GM23338 (cell line): Measurements from ENCODE around the gene LCN12. TPM values are rescaled to one million over a fixed set of nuclear protein-coding genes. Genes with fewer than 3 reads are reported as not detected.

ENCODE experiments used
- ATAC-seq: fragments of 200-7000 bp; cut with Tn5 transposase; 3 replicates; pipeline ENCODE4 v1.9.1; 2020
- DNase-seq: peaks from one replicate; pipeline ENCODE4 v3.0.0-alpha.2; 2015; ENCODE audit warnings: low spot score
- H2AFZ ChIP-seq: fragments of 200-600 bp; sonication (generic); 2 replicates; pipeline ENCODE4 v1.8.0; 2016; ENCODE audit warnings: antibody characterized with exemption, mild to moderate bottlenecking, moderate library complexity
- H3F3A ChIP-seq: fragments of 200-600 bp; sonication (generic); replicated peaks from 2 replicates; pipeline ENCODE4 v1.8.0; 2017; ENCODE audit warnings: antibody characterized with exemption, mixed run types, low read depth
- H3K27ac ChIP-seq: fragments of 200-600 bp; sonication (generic); 2 replicates; pipeline ENCODE4 v1.6.1; 2016; ENCODE audit warnings: low read depth
- H3K27me3 ChIP-seq: fragments of 200-600 bp; sonication (generic); 2 replicates; pipeline ENCODE4 v1.8.0; 2016; ENCODE audit warnings: mild to moderate bottlenecking, mixed run types, moderate library complexity; ENCODE audit not compliant: insufficient read depth
- H3K36me3 ChIP-seq: fragments of 200-600 bp; sonication (generic); 2 replicates; pipeline ENCODE4 v1.8.0; 2016; ENCODE audit warnings: mild to moderate bottlenecking; ENCODE audit not compliant: insufficient read depth
- H3K4me1 ChIP-seq: fragments of 200-600 bp; sonication (generic); 2 replicates; pipeline ENCODE4 v1.8.0; 2016; ENCODE audit warnings: mild to moderate bottlenecking, moderate library complexity; ENCODE audit not compliant: insufficient read depth
- H3K4me2 ChIP-seq: fragments of 200-600 bp; sonication (generic); 2 replicates; pipeline ENCODE4 v1.7.1; 2017; ENCODE audit warnings: mixed run types
- H3K4me3 ChIP-seq: fragments of 200-600 bp; sonication (generic); 2 replicates; pipeline ENCODE4 v1.6.1; 2016; ENCODE audit warnings: mixed run types
- H3K79me2 ChIP-seq: fragments of 200-600 bp; sonication (generic); replicated peaks from 2 replicates; pipeline ENCODE4 v1.8.0; 2017; ENCODE audit warnings: mild to moderate bottlenecking; ENCODE audit not compliant: insufficient read depth
- H3K9me2 ChIP-seq: fragments of 200-600 bp; sonication (generic); 2 replicates; pipeline ENCODE4 v1.8.0; 2017; ENCODE audit not compliant: insufficient read depth
- H4K20me1 ChIP-seq: fragments of 200-600 bp; sonication (generic); replicated peaks from 2 replicates; pipeline ENCODE4 v1.8.0; 2017; ENCODE audit warnings: mild to moderate bottlenecking; ENCODE audit not compliant: insufficient read depth
- H3K27ac Mint-ChIP-seq: 2 replicates; pipeline ENCODE4 v1.8.0; 2020; ENCODE audit warnings: inconsistent platforms, mild to moderate bottlenecking, moderate library complexity, mixed read lengths
- H3K27me3 Mint-ChIP-seq: 3 replicates; pipeline ENCODE4 v1.8.0; 2022; ENCODE audit warnings: low read depth, mild to moderate bottlenecking, moderate library complexity, mixed read lengths, inconsistent platforms; ENCODE audit not compliant: insufficient read depth, poor library complexity
- H3K36me3 Mint-ChIP-seq: 3 replicates; pipeline ENCODE4 v1.8.0; 2021; ENCODE audit warnings: low read depth, mild to moderate bottlenecking, inconsistent platforms, moderate library complexity, mixed read lengths
- H3K4me1 Mint-ChIP-seq: 3 replicates; pipeline ENCODE4 v1.8.0; 2020; ENCODE audit warnings: mild to moderate bottlenecking, inconsistent platforms, mixed read lengths
- H3K4me3 Mint-ChIP-seq: 3 replicates; pipeline ENCODE4 v1.8.0; 2021; ENCODE audit warnings: moderate library complexity, mild to moderate bottlenecking, inconsistent platforms, mixed read lengths
- H3K9me3 Mint-ChIP-seq: 3 replicates; pipeline ENCODE4 v1.8.0; 2020; ENCODE audit warnings: moderate library complexity, mild to moderate bottlenecking, inconsistent platforms, mixed read lengths
- CREB1 ChIP-seq: fragments of 250-450 bp; sonication (Bioruptor Pico); IDR thresholded peaks from 2 replicates; pipeline ENCODE4 v1.5.0; 2020; ENCODE audit warnings: low read depth, mild to moderate bottlenecking, moderate library complexity
- CTCF ChIP-seq, 2 experiments: fragments of 200-600 bp in 1 of 2; sonication (generic) in 1 of 2; conservative IDR thresholded peaks; 2 replicates each; pipeline versions ENCODE4 v1.5.1 to v1.6.1; 2016 to 2017; ENCODE audit warnings: antibody characterized with exemption in 2 of 2, low read depth in 2 of 2, mild to moderate bottlenecking in 2 of 2, moderate library complexity in 1 of 2
- ETS1 ChIP-seq: IDR thresholded peaks from 2 replicates; pipeline ENCODE4 v1.6.1; 2016; ENCODE audit warnings: antibody characterized with exemption
- EZH2 ChIP-seq: fragments of 200-600 bp; sonication (generic); IDR thresholded peaks from one replicate; pipeline ENCODE4 v1.8.0; 2017; ENCODE audit warnings: antibody characterized with exemption, mild to moderate bottlenecking, low read depth; ENCODE audit not compliant: unreplicated experiment
- EZH2phosphoT487 ChIP-seq: fragments of 200-600 bp; sonication (generic); IDR thresholded peaks from one replicate; pipeline ENCODE4 v1.8.1; 2018; ENCODE audit warnings: antibody characterized with exemption; ENCODE audit not compliant: unreplicated experiment
- JUNB ChIP-seq: IDR thresholded peaks from one replicate; pipeline ENCODE4 v1.6.1; 2016; ENCODE audit warnings: antibody characterized with exemption; ENCODE audit not compliant: unreplicated experiment
- NANOG ChIP-seq: IDR thresholded peaks from 2 replicates; pipeline ENCODE4 v1.6.1; 2016; ENCODE audit warnings: antibody characterized with exemption, borderline replicate concordance
- POLR2AphosphoS5 ChIP-seq: IDR thresholded peaks from 2 replicates; pipeline ENCODE4 v1.6.1; 2016; ENCODE audit warnings: antibody characterized with exemption, low read depth
- REST ChIP-seq: IDR thresholded peaks from one replicate; pipeline ENCODE4 v1.6.1; 2018; ENCODE audit warnings: antibody characterized with exemption; ENCODE audit not compliant: unreplicated experiment
- STAT1 ChIP-seq: IDR thresholded peaks from one replicate; pipeline ENCODE4 v1.6.1; 2016; ENCODE audit warnings: antibody characterized with exemption; ENCODE audit not compliant: unreplicated experiment
- ZNF114 ChIP-seq: fragments of 250-450 bp; sonication (Bioruptor Pico); IDR thresholded peaks from 2 replicates; pipeline ENCODE4 v1.5.0; 2020; ENCODE audit warnings: mild to moderate bottlenecking, moderate library complexity
- ZNF331 ChIP-seq: fragments of 250-450 bp; sonication (Bioruptor Pico); IDR thresholded peaks from 2 replicates; pipeline ENCODE4 v1.5.0; 2020; ENCODE audit warnings: low read depth, mild to moderate bottlenecking, moderate library complexity
- ZNF462 ChIP-seq: fragments of 250-450 bp; sonication (Bioruptor Pico); IDR thresholded peaks from 2 replicates; pipeline ENCODE4 v1.5.0; 2020; ENCODE audit warnings: mild to moderate bottlenecking, moderate library complexity
- polyA plus RNA-seq: library from polyadenylated mRNA; unstranded; fragments of >200 nt; fragmentation: Nextera tagmentation; extraction: Ambion mirVana; gene quantifications from 2 replicates; pipeline ENCODE4 v1.2.1, GENCODE V29; 2016
- total RNA-seq: library from RNA; depleted of rRNA; stranded (reverse); fragments of >200 nt; shearing (Covaris generic); gene quantifications from 2 replicates; pipeline ENCODE4 v1.2.3, GENCODE V29; 2014

The LCN12 gene
- total and polyA plus RNA-seq, 2 experiments from 2014 or later = 0.39 to 0.69 TPM

- DNase-seq (no peak), ATAC-seq (no peak)
- Mint-ChIP-seq H3K9me3 (no peaks in the 10 kb centered on the region), H3K4me1 (no peaks in the 10 kb centered on the region), H3K27ac (no peak overlapping the region), H3K4me3 (no peak overlapping the region), H3K36me3 (peaks cover 49% of the 10 kb centered on the region), H3K27me3 (peaks cover 11% of the 10 kb centered on the region)
- TF ChIP-seq STAT1 (no peak), NANOG (no peak), ETS1 (no peak), REST (no peak), EZH2phosphoT487 (no peak), EZH2 (no peak), ZNF462 (CRISPR knock-in tag) (no peak), JUNB (no peak), POLR2AphosphoS5 (no peak), CREB1 (no peak), CTCF (conservative IDR thresholded peaks at IDR 0.05; ENCODE audit: low read depth in 2 of 2) (no peak), ZNF331 (no peak), ZNF114 (CRISPR knock-in tag) (no peak)
- Histone ChIP-seq H3K9me2 (no peaks in the 10 kb centered on the region), H3K27ac (no peak overlapping the region), H3K79me2 (no peaks in the 10 kb centered on the region; the same call in 1 of the 2 replicates), H3K27me3 (no peaks in the 10 kb centered on the region), H3K4me3 (no peak overlapping the region), H3K4me1 (no peaks in the 10 kb centered on the region), H4K20me1 (peaks cover 7% of the 10 kb centered on the region; the same call in 1 of the 2 replicates), H3F3A (no peaks in the 10 kb centered on the region), H3K36me3 (peaks cover 5% of the 10 kb centered on the region), H2AFZ (no peak overlapping the region), H3K4me2 (no peak overlapping the region)
Measured at GRCh38 chr9:136915632-136916329, 36.3 kb upstream of the LCN12 start.
